Neural cell (in vitro differentiated cells): ENCODE measurements around the gene MAPK7. TPM values are rescaled to one million over a fixed set of nuclear protein-coding genes. Genes with fewer than 3 reads are reported as not detected.

Experiments used
- H2AFZ ChIP-seq: fragments of 200-600, 300-800 bp; sonication (generic), shearing (Covaris generic); 2 replicates; pipeline ENCODE4 v1.6.0; 2014; ENCODE audit warnings: low read depth, mild to moderate bottlenecking, antibody characterized with exemption, low read length, moderate library complexity
- H3F3A ChIP-seq: fragments of 200-600 bp; shearing (Covaris generic); 2 replicates; pipeline ENCODE4 v1.6.1; 2016; ENCODE audit warnings: mild to moderate bottlenecking, moderate library complexity, mixed read lengths, antibody characterized with exemption, low read length; ENCODE audit not compliant: insufficient read depth, poor library complexity, severe bottlenecking
- H3K27ac ChIP-seq: fragments of 200-600, 300-800 bp; sonication (generic), shearing (Covaris generic); 2 replicates; pipeline ENCODE4 v1.5.1; 2014; ENCODE audit warnings: mild to moderate bottlenecking, low read length, moderate library complexity
- H3K27me3 ChIP-seq: fragments of 300-800, 200-600 bp; sonication (generic), shearing (Covaris generic); 2 replicates; pipeline ENCODE4 v1.6.0; 2014; ENCODE audit warnings: mild to moderate bottlenecking, low read depth, low read length, moderate library complexity; ENCODE audit not compliant: insufficient read depth
- H3K36me3 ChIP-seq: fragments of 300-800, 200-600 bp; sonication (generic), shearing (Covaris generic); 2 replicates; pipeline ENCODE4 v1.5.1; 2014; ENCODE audit warnings: mild to moderate bottlenecking, antibody characterized with exemption, low read length, moderate library complexity; ENCODE audit not compliant: insufficient read depth
- H3K4me2 ChIP-seq: fragments of 300-800, 200-600 bp; sonication (generic), shearing (Covaris generic); 2 replicates; pipeline ENCODE4 v1.6.0; 2014; ENCODE audit warnings: mild to moderate bottlenecking, low read length
- H3K4me3 ChIP-seq: fragments of 300-800, 200-600 bp; sonication (generic), shearing (Covaris generic); 2 replicates; pipeline ENCODE4 v1.5.1; 2014; ENCODE audit warnings: mild to moderate bottlenecking, low read length, moderate library complexity
- H3K79me2 ChIP-seq: fragments of 200-600 bp; shearing (Covaris generic); replicated peaks from 2 replicates; pipeline ENCODE4 v1.6.0; 2014; ENCODE audit warnings: mild to moderate bottlenecking, low read length, moderate library complexity; ENCODE audit not compliant: insufficient read depth
- H3K9ac ChIP-seq: fragments of 300-800, 200-600 bp; sonication (generic), shearing (Covaris generic); 2 replicates; pipeline ENCODE4 v1.6.1; 2016; ENCODE audit warnings: mild to moderate bottlenecking, low read length, mixed read lengths
- H3K9me2 ChIP-seq: fragments of 200-600 bp; shearing (Covaris generic); 2 replicates; pipeline ENCODE4 v1.6.1; 2016; ENCODE audit warnings: mild to moderate bottlenecking, low read length, mixed read lengths; ENCODE audit not compliant: insufficient read depth
- H3K9me3 ChIP-seq: fragments of 200-600, 300-800 bp; sonication (generic), shearing (Covaris generic); 2 replicates; pipeline ENCODE4 v1.6.1; 2016; ENCODE audit warnings: mild to moderate bottlenecking, mixed run types, low read length, moderate library complexity, mixed read lengths
- H4K20me1 ChIP-seq: fragments of 200-600 bp; shearing (Covaris generic); 2 replicates; pipeline ENCODE4 v1.6.1; 2016; ENCODE audit warnings: mild to moderate bottlenecking, mixed run types; ENCODE audit not compliant: insufficient read depth
- EP300 ChIP-seq: fragments of 450-650 bp; conservative IDR thresholded peaks from 2 replicates; pipeline ENCODE4 v1.6.1; 2014; ENCODE audit warnings: antibody characterized with exemption, mild to moderate bottlenecking, moderate library complexity; ENCODE audit not compliant: poor library complexity, severe bottlenecking
- EZH2 ChIP-seq: fragments of 200-600, 300-800 bp; shearing (Covaris generic), sonication (generic); IDR thresholded peaks from 2 replicates; pipeline ENCODE4 v1.6.1; 2014; ENCODE audit warnings: antibody characterized with exemption, low read length, borderline replicate concordance, mild to moderate bottlenecking; ENCODE audit not compliant: insufficient read depth, poor library complexity, severe bottlenecking
- MXI1 ChIP-seq: fragments of 450-650 bp; conservative IDR thresholded peaks from 2 replicates; pipeline ENCODE4 v1.6.1; 2014; ENCODE audit warnings: antibody characterized with exemption, mild to moderate bottlenecking; ENCODE audit not compliant: poor library complexity, severe bottlenecking
- POLR2AphosphoS5 ChIP-seq: IDR thresholded peaks from 2 replicates; pipeline ENCODE4 v1.6.1; 2012
- RAD21 ChIP-seq: fragments of 450-650 bp; conservative IDR thresholded peaks from 2 replicates; pipeline ENCODE4 v1.6.1; 2014; ENCODE audit warnings: antibody characterized with exemption, mild to moderate bottlenecking, moderate library complexity
- SMC3 ChIP-seq: fragments of 450-650 bp; conservative IDR thresholded peaks from 2 replicates; pipeline ENCODE4 v1.6.1; 2014; ENCODE audit warnings: antibody characterized with exemption, mild to moderate bottlenecking, moderate library complexity; ENCODE audit not compliant: poor library complexity
- TAF1 ChIP-seq: IDR thresholded peaks from 2 replicates; pipeline ENCODE4 v1.6.1; 2012; ENCODE audit warnings: low read depth
- polyA plus RNA-seq: library from polyadenylated mRNA; depleted of rRNA; stranded (reverse); fragments of >200 nt; gene quantifications from 2 replicates; pipeline ENCODE4 v1.2.3, GENCODE V29; 2014
- TF ChIP-seq, protein P1 (sequence below): IDR thresholded peaks from 2 replicates; pipeline ENCODE4 v1.6.1; 2012; ENCODE audit warnings: borderline replicate concordance
- TF ChIP-seq, protein P2 (sequence below): fragments of 450-650 bp; IDR thresholded peaks from 2 replicates; pipeline ENCODE4 v1.5.1; 2014; ENCODE audit warnings: antibody characterized with exemption, mild to moderate bottlenecking, moderate library complexity; ENCODE audit not compliant: poor library complexity, severe bottlenecking

Gene MAPK7
- polyA plus RNA-seq, 1 donor from 2014 or later = 18.8 TPM

DNA sequence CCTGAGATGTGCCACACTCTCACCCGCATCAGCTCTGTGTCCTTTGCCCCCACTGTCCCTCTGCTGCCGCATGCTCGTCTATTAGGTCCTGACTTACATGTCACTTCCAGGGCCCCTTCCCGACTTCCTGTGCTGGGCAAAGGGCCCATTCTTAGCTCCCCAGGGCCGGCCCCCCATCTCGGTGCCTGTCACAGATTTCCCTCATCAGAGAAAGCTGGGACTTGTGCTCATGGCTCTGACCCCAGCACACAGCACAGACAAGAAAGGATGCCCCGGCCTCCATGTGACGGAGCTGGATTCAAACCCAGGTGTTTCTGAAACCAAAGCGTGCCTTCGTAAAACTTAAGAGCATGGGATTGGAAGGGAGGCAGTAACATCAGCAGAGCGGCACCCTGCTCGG lies 5.9 kb upstream of the MAPK7 start:
- Histone ChIP-seq H3F3A (no peaks in the 10 kb centered on the region), H3K79me2 (peaks cover 10% of the 10 kb centered on the region), H3K27me3 (no peaks in the 10 kb centered on the region), H3K4me3 (no peak overlapping the region), H3K9me3 (no peaks in the 10 kb centered on the region), H4K20me1 (no peaks in the 10 kb centered on the region), H3K9ac (no peak overlapping the region), H3K4me2 (no peak overlapping the region), H2AFZ (no peak overlapping the region), H3K27ac (no peak overlapping the region), H3K9me2 (no peaks in the 10 kb centered on the region), H3K36me3 (no peaks in the 10 kb centered on the region)
- no peak for TF ChIP-seq TAF1
- TF ChIP-seq SMC3 = no peak
- no peak for TF ChIP-seq EZH2
- TF ChIP-seq, protein P1, sequence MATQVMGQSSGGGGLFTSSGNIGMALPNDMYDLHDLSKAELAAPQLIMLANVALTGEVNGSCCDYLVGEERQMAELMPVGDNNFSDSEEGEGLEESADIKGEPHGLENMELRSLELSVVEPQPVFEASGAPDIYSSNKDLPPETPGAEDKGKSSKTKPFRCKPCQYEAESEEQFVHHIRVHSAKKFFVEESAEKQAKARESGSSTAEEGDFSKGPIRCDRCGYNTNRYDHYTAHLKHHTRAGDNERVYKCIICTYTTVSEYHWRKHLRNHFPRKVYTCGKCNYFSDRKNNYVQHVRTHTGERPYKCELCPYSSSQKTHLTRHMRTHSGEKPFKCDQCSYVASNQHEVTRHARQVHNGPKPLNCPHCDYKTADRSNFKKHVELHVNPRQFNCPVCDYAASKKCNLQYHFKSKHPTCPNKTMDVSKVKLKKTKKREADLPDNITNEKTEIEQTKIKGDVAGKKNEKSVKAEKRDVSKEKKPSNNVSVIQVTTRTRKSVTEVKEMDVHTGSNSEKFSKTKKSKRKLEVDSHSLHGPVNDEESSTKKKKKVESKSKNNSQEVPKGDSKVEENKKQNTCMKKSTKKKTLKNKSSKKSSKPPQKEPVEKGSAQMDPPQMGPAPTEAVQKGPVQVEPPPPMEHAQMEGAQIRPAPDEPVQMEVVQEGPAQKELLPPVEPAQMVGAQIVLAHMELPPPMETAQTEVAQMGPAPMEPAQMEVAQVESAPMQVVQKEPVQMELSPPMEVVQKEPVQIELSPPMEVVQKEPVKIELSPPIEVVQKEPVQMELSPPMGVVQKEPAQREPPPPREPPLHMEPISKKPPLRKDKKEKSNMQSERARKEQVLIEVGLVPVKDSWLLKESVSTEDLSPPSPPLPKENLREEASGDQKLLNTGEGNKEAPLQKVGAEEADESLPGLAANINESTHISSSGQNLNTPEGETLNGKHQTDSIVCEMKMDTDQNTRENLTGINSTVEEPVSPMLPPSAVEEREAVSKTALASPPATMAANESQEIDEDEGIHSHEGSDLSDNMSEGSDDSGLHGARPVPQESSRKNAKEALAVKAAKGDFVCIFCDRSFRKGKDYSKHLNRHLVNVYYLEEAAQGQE = no peak
- TF ChIP-seq, protein P2, sequence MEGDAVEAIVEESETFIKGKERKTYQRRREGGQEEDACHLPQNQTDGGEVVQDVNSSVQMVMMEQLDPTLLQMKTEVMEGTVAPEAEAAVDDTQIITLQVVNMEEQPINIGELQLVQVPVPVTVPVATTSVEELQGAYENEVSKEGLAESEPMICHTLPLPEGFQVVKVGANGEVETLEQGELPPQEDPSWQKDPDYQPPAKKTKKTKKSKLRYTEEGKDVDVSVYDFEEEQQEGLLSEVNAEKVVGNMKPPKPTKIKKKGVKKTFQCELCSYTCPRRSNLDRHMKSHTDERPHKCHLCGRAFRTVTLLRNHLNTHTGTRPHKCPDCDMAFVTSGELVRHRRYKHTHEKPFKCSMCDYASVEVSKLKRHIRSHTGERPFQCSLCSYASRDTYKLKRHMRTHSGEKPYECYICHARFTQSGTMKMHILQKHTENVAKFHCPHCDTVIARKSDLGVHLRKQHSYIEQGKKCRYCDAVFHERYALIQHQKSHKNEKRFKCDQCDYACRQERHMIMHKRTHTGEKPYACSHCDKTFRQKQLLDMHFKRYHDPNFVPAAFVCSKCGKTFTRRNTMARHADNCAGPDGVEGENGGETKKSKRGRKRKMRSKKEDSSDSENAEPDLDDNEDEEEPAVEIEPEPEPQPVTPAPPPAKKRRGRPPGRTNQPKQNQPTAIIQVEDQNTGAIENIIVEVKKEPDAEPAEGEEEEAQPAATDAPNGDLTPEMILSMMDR = no peak

DNA sequence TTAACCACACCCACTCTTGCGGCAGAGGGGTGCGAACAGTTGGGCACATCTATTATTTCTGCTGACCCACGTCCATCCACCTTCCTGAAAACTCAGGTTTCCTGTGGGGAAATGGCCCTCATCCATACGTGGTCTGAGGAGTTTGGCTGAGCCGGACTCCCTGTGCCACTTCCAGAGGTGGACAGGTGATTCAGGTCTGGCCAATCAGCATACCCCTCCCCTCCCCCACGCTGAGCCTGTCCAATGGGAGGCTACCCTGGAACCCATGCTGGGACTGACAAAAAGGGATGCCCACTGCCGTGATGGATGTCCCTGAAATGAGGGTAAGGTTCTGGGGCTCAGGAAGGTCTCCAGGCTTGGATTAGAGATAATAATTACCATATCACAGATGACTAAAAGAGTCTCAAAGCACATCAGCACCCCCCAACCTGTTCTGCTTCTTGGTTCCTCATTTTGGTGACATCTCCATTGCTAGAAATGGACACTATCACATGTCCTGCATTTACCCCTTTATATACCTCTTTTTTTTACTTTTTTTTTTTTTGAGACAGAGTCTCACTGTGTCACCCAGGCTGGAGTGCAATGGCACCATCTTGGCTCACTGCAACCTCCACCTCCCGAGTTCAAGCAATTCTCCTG lies 5.3 kb upstream of the MAPK7 start:
- Histone ChIP-seq H3K27me3 (no peaks in the 10 kb centered on the region), H3K9ac (no peak overlapping the region), H2AFZ (no peak overlapping the region), H3K36me3 (no peaks in the 10 kb centered on the region), H3F3A (no peaks in the 10 kb centered on the region), H4K20me1 (no peaks in the 10 kb centered on the region), H3K9me3 (no peaks in the 10 kb centered on the region), H3K4me2 (no peak overlapping the region), H3K27ac (no peak overlapping the region), H3K79me2 (peaks cover 10% of the 10 kb centered on the region), H3K9me2 (no peaks in the 10 kb centered on the region), H3K4me3 (no peak overlapping the region)
- TF ChIP-seq EP300 = no peak
- no peak for TF ChIP-seq SMC3
- no peak for TF ChIP-seq EZH2
- TF ChIP-seq TAF1 = no peak
- TF ChIP-seq MXI1 = no peak
- TF ChIP-seq RAD21 = no peak
- TF ChIP-seq POLR2AphosphoS5 = no peak
- TF ChIP-seq, protein P2 = no peak
- TF ChIP-seq, protein P1 = no peak
